RWPE2 (cell line): ENCODE measurements around the gene MICAL2.

Source experiments
- ATAC-seq: fragments of 200-7000 bp; cut with Tn5 transposase; 3 replicates; pipeline ENCODE4 v1.9.1; 2021; ENCODE audit warnings: low read depth
- DNase-seq: peaks from one replicate; pipeline ENCODE4 v3.0.0-alpha.2; 2020; ENCODE audit warnings: low spot score
- H3K27ac ChIP-seq: fragments of 450-650 bp; 2 replicates; pipeline ENCODE4 v1.5.1; 2017; ENCODE audit warnings: mild to moderate bottlenecking; ENCODE audit not compliant: poor library complexity, severe bottlenecking
- H3K27me3 ChIP-seq: fragments of 250-450 bp; sonication (Bioruptor Pico); 2 replicates; pipeline ENCODE4 v1.5.1; 2021; ENCODE audit warnings: mild to moderate bottlenecking, moderate library complexity; ENCODE audit not compliant: insufficient read depth, poor library complexity, severe bottlenecking
- H3K36me3 ChIP-seq: fragments of 250-450 bp; sonication (Bioruptor Pico); 2 replicates; pipeline ENCODE4 v1.5.1; 2020; ENCODE audit warnings: low read depth, mild to moderate bottlenecking, moderate library complexity
- H3K4me1 ChIP-seq: fragments of 250-450 bp; sonication (Bioruptor Pico); 2 replicates; pipeline ENCODE4 v1.5.1; 2021; ENCODE audit warnings: mild to moderate bottlenecking, moderate library complexity; ENCODE audit not compliant: insufficient read depth, poor library complexity, severe bottlenecking
- H3K4me3 ChIP-seq: fragments of 250-450 bp; sonication (Bioruptor Pico); 2 replicates; pipeline ENCODE4 v1.5.1; 2021; ENCODE audit warnings: mild to moderate bottlenecking, moderate library complexity; ENCODE audit not compliant: severe bottlenecking
- H3K9me3 ChIP-seq: fragments of 250-450 bp; sonication (Bioruptor Pico); 2 replicates; pipeline ENCODE4 v1.5.1; 2021; ENCODE audit warnings: mild to moderate bottlenecking, moderate library complexity; ENCODE audit not compliant: severe bottlenecking
- TF ChIP-seq, protein P1 (sequence below): fragments of 450-650 bp; IDR thresholded peaks from one replicate; pipeline ENCODE4 v1.5.1; 2017; ENCODE audit warnings: mild to moderate bottlenecking, moderate library complexity; ENCODE audit not compliant: poor library complexity, severe bottlenecking

MICAL2 gene

DNA sequence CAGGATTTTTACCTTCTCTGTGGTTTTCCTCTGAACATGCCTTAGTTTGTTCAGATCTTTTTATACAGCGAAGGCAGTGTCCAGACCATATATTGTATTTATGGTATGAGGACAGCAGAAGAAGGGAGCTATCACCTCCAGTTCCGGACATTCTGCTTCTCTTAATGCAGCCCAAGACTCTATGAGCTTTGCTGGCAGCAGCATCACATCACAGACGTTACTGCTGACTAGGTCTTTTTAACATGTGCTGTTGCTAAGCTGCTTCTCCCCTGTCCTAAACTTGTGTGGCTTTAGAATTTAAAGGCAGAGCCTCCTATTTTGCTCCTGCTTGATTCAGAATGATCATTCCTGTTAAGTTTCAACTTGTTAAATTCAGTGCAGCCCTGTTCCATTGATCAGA is 13.4 kb downstream of the MICAL2 start:
- no peak overlapping the region for H3K4me3 ChIP-seq
- H3K27me3 ChIP-seq: no peaks in the 10 kb centered on the region
- no peak for DNase-seq
- peaks cover 82% of the 10 kb centered on the region for H3K4me1 ChIP-seq
- H3K9me3 ChIP-seq: no peaks in the 10 kb centered on the region
- no peak for ATAC-seq
- H3K36me3 ChIP-seq: peaks cover 84% of the 10 kb centered on the region
- H3K27ac ChIP-seq: peak overlapping the region; percentile 90
- TF ChIP-seq, protein P1, sequence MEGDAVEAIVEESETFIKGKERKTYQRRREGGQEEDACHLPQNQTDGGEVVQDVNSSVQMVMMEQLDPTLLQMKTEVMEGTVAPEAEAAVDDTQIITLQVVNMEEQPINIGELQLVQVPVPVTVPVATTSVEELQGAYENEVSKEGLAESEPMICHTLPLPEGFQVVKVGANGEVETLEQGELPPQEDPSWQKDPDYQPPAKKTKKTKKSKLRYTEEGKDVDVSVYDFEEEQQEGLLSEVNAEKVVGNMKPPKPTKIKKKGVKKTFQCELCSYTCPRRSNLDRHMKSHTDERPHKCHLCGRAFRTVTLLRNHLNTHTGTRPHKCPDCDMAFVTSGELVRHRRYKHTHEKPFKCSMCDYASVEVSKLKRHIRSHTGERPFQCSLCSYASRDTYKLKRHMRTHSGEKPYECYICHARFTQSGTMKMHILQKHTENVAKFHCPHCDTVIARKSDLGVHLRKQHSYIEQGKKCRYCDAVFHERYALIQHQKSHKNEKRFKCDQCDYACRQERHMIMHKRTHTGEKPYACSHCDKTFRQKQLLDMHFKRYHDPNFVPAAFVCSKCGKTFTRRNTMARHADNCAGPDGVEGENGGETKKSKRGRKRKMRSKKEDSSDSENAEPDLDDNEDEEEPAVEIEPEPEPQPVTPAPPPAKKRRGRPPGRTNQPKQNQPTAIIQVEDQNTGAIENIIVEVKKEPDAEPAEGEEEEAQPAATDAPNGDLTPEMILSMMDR: no peak

DNA sequence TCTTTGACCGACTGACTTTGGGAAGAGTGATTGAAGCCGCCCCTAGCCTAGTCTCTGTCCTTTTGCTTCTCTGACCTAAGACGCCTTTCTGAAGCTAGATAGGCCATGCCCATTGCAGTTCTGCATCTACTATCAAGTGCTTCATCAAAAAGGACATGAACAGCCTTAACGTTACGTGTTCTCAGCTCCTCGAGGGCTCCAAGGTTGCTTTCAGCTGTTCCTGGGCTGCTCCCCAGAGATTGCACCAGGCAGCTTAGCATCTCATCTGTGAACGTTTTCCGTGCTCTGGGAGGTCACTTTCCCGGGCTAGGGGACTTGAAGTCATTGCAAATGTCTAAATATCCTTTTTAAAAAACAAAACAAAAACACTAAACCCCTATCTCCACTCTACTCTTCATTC is 13.9 kb downstream of the MICAL2 start:
- ATAC-seq: no peak
- Histone ChIP-seq H3K27ac (peak overlapping the region; percentile 90), H3K27me3 (no peaks in the 10 kb centered on the region), H3K36me3 (peaks cover 84% of the 10 kb centered on the region), H3K9me3 (no peaks in the 10 kb centered on the region), H3K4me3 (no peak overlapping the region), H3K4me1 (peaks cover 80% of the 10 kb centered on the region)
- DNase-seq: no peak
- TF ChIP-seq, protein P1: no peak

DNA sequence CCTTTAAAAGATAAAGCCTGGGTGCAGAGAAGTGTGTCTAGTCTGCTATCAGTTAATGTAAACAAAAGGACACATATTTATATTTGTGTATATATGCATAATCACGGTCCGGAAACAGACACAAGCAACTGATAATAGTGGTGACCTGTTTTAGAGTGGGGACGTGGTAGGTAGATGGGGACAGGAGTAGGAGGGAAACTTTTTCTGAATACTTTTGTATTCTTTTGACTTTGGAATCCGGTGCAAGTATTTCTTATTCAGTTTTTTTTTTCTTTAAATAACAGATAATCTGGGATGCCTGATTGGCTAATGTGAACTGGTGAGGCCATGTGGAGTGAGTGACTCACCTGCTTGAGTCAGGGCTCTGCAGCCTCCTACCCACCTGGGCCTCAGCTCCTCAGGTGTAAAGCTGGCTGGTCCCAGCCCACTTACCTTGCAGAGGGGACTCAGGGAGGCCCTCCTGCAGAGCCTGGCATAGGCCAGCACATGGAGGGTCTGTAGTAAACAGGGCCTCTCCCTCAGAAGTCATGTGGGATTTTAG is 15.3 kb downstream of the MICAL2 start:
- DNase-seq: peak; percentile 82
- TF ChIP-seq, protein P1: no peak
- Histone ChIP-seq H3K27me3 (no peaks in the 10 kb centered on the region), H3K4me1 (peaks cover 72% of the 10 kb centered on the region), H3K4me3 (no peak overlapping the region), H3K9me3 (no peaks in the 10 kb centered on the region), H3K36me3 (peaks cover 84% of the 10 kb centered on the region), H3K27ac (peak overlapping the region; percentile 90)
- peak; percentile 86 for ATAC-seq

DNA sequence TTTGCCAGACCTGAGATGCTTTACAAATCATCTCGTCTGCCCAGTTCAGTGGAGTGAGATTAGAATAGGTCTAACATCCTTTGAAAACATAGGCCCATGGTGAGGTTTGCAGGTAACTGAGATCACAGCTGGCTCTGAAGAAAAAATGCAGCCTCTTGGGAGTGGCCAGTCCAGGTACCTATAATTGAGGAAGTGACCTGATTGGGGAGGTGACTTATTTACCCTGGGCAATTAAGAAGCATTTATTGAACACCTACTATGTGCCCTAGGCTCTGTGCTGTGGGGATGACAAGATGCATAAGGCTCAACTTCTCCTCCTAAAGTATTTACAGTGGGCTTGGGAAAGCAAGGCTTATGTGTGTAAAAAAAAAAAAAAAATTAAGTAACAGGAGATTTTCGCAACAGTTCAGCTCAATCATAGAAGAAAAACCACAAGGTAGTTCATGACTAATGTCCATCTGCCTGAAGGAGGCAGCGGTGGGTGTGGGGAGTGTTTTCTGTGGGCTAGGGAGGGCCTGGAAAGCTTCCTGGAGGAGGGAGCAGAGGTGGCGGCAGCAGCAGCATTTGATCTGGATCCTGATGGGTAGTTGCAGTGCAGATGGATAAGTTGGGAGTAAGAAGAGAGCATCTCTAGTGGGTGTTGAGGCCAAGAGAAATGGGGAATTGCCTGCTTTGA is 16.1 kb downstream of the MICAL2 start:
- H3K27ac ChIP-seq: peak overlapping the region; percentile 90
- H3K9me3 ChIP-seq: no peaks in the 10 kb centered on the region
- TF ChIP-seq, protein P1: peak; percentile 18
- peak; percentile 43 for ATAC-seq
- H3K27me3 ChIP-seq: no peaks in the 10 kb centered on the region
- no peak overlapping the region for H3K4me3 ChIP-seq
- peaks cover 72% of the 10 kb centered on the region for H3K4me1 ChIP-seq
- peaks cover 82% of the 10 kb centered on the region for H3K36me3 ChIP-seq
- DNase-seq: peak; percentile 78
